Measurements from ENCODE around the gene PTPN14.
A peak's percentile ranks its signal among the peaks of the same experiment; 100 is the strongest.

PTPN14 gene

GRCh38 chr1:214362188-214362882 is 189.1 kb downstream of the PTPN14 start:
- peak; percentile 34 for DNase-seq (ENCODE audit: low read depth)
- TF ChIP-seq CTCF (conservative IDR thresholded peaks at IDR 0.05; ENCODE audit: control insufficient read depth, insufficient read depth, low read depth, low read length): no peak
- H3K4me3 ChIP-seq (ENCODE audit: control insufficient read depth, low read depth, low read length): no peak overlapping the region

- no peak for TF ChIP-seq CTCF (conservative IDR thresholded peaks at IDR 0.05; ENCODE audit: control insufficient read depth, insufficient read depth, low read depth, low read length)
- H3K4me3 ChIP-seq (ENCODE audit: control insufficient read depth, low read depth, low read length): no peak overlapping the region
- DNase-seq (ENCODE audit: low read depth): no peak
Observed at GRCh38 chr1:214361636-214362035, 189.8 kb downstream of the PTPN14 start.

- no peak for TF ChIP-seq CTCF (conservative IDR thresholded peaks at IDR 0.05; ENCODE audit: control insufficient read depth, insufficient read depth, low read depth, low read length)
- no peak for DNase-seq (ENCODE audit: low read depth)
- H3K4me3 ChIP-seq (ENCODE audit: control insufficient read depth, low read depth, low read length): no peak overlapping the region
Observed at GRCh38 chr1:214360525-214361164, 190.8 kb downstream of the PTPN14 start.

GRCh38 chr1:214360116-214360515 is 191.3 kb downstream of the PTPN14 start:
- TF ChIP-seq CTCF (conservative IDR thresholded peaks at IDR 0.05; ENCODE audit: control insufficient read depth, insufficient read depth, low read depth, low read length): no peak
- no peak for DNase-seq (ENCODE audit: low read depth)
- no peak overlapping the region for H3K4me3 ChIP-seq (ENCODE audit: control insufficient read depth, low read depth, low read length)

- H3K4me3 ChIP-seq (ENCODE audit: control insufficient read depth, low read depth, low read length): no peak overlapping the region
- no peak for TF ChIP-seq CTCF (conservative IDR thresholded peaks at IDR 0.05; ENCODE audit: control insufficient read depth, insufficient read depth, low read depth, low read length)
- DNase-seq (ENCODE audit: low read depth): peak; percentile 10
Observed at GRCh38 chr1:214354440-214355148, 196.8 kb downstream of the PTPN14 start.

- H3K4me3 ChIP-seq (ENCODE audit: control insufficient read depth, low read depth, low read length): no peak overlapping the region
- peak; percentile 28 for DNase-seq (ENCODE audit: low read depth)
- TF ChIP-seq CTCF (conservative IDR thresholded peaks at IDR 0.05; ENCODE audit: control insufficient read depth, insufficient read depth, low read depth, low read length): no peak
Observed at GRCh38 chr1:214352838-214353237, 198.6 kb downstream of the PTPN14 start.
